ENCODE data around the gene FBXO42. TPM values are rescaled to one million over a fixed set of nuclear protein-coding genes. Genes with fewer than 3 reads are reported as not detected.
"Not testable (repeated sequence)": the region's sequence is repeated elsewhere in the genome, so short reads cannot be mapped to it uniquely, and the experiment has no call there.

FBXO42 gene
- total RNA-seq, 1 donor from 2014 or later: 36.6 TPM

DNA sequence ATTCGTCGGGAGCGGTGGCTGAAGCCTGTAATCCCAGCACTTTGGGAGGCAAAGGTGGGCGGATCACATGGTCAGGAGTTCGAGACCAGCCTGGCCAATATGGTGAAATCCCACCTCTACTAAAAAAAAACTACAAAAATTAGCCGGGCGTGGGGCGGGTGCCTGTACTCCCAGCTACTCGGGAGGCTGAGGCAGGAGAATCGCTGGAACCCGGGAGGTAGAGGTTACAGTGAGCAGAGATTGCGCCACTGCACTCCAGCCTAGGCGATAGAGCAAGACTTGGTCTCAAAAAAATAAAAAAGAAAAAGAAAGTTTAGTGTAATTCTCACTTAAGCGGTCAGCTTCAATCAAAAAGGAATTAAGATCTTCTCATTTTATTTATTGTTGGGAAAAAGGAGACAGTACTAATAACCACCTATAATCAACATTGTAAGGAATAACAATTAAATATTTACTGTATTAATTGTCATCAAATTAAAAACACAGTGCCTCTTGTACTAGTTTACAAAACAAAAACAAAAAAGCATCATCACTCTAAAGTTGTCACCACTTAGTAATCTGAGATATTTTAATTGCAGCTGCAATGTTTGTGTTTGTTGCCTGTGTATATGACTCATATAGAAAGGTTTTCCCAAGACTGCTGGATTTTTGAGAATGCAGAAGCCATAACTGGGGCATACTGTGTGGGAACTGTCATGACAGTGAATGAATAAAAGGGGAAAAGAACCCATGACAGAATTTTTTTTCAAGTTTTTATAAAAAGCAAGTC, 3.7 kb downstream of the FBXO42 start:
- Histone ChIP-seq H3K27ac (peak overlapping the region in 1 of 2 donors; percentile 98), H3K4me1 (peaks cover 8 to 31% of the 10 kb centered on the region in 2 donors), H3K9me3 (no peaks in the 10 kb centered on the region), H3K4me3 (peak overlapping the region; percentile 23 to 95), H3K36me3 (no peaks in the 10 kb centered on the region), H3K27me3 (no peaks in the 10 kb centered on the region)
- TF ChIP-seq, protein P1, sequence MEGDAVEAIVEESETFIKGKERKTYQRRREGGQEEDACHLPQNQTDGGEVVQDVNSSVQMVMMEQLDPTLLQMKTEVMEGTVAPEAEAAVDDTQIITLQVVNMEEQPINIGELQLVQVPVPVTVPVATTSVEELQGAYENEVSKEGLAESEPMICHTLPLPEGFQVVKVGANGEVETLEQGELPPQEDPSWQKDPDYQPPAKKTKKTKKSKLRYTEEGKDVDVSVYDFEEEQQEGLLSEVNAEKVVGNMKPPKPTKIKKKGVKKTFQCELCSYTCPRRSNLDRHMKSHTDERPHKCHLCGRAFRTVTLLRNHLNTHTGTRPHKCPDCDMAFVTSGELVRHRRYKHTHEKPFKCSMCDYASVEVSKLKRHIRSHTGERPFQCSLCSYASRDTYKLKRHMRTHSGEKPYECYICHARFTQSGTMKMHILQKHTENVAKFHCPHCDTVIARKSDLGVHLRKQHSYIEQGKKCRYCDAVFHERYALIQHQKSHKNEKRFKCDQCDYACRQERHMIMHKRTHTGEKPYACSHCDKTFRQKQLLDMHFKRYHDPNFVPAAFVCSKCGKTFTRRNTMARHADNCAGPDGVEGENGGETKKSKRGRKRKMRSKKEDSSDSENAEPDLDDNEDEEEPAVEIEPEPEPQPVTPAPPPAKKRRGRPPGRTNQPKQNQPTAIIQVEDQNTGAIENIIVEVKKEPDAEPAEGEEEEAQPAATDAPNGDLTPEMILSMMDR (IDR thresholded peaks at IDR 0.05): no peak
- DNase-seq (ENCODE audit: low spot score in 2 of 2): peak in 1 of 2 donors; percentile 42
- intact Hi-C loops (cut with DNase I): no loop called here

DNA sequence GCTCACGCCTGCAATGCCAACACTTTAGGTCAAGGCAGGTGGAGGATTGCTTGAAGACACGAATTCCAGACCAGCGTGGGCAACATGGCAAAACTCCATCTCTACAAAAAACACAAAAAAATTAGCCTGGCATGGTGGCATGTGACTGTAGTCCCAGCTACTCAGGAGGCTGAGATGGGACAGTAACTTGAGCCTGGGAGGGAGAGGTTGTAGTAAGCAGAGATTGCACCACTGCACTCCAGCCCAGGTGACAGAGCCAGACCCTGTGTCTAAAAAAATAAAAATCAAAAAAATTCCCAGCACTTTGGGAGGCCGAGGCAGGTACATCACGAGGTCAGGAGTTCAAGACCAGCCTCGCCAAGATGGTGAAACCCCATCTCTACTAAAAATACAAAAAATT, 9.0 kb downstream of the FBXO42 start:
- DNase-seq (ENCODE audit: low spot score in 2 of 2): peak in 1 of 2 donors; percentile 24
- H3K4me3 ChIP-seq; intact Hi-C loops (cut with DNase I); H3K9me3 ChIP-seq; H3K36me3 ChIP-seq; H3K27me3 ChIP-seq: not testable (repeated sequence)
- Histone ChIP-seq H3K27ac (peak overlapping the region in 1 of 2 donors; percentile 7), H3K4me1 (peaks cover 0 to 15% of the 10 kb centered on the region in 2 donors)

DNA sequence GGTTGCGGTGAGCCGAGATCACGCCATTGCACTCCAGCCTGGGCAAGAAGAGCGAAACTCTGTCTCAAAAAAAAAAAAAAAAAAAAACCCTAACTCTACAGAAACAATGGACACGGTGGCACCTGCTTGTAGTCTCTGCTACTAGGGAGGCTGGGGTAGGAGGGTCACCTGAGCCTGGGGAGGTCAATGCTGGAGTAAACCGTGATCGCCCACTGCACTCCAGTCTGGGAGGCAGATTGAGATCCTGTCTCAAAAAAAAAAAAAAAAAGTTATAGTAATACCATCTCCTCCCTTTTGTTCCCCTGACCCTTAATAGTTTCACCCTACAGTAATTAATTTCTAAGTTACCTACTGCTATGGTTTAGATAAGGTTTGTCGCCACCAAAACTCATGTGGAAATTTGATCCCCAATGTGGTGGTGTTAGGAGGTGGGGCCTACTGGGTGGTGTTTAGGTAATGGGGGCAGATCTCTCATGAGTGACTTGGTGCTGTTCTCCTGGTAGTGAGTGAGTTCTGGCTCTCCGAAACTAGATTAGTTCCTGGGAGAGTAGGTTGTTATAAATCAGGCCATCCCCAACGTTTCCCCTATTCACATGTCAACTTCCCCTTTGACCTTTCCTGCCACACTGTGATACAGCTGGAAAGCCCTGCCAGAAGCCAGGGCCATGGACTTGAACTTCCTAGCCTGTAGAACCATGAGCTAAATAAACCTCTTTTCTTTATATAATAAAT, 9.8 kb downstream of the FBXO42 start:
- H3K4me1 ChIP-seq: peaks cover 0 to 12% of the 10 kb centered on the region in 2 donors
- no peak overlapping the region for H3K27ac ChIP-seq
- DNase-seq (ENCODE audit: low spot score in 2 of 2): peak in 1 of 2 donors; percentile 37
- no peaks in the 10 kb centered on the region for H3K27me3 ChIP-seq
- TF ChIP-seq, protein P1 (IDR thresholded peaks at IDR 0.05): no peak
- H3K4me3 ChIP-seq: no peak overlapping the region
- H3K36me3 ChIP-seq: peaks cover 0 to 3% of the 10 kb centered on the region in 2 donors
- H3K9me3 ChIP-seq: no peaks in the 10 kb centered on the region
- intact Hi-C loops (cut with DNase I): no loop called here

DNA sequence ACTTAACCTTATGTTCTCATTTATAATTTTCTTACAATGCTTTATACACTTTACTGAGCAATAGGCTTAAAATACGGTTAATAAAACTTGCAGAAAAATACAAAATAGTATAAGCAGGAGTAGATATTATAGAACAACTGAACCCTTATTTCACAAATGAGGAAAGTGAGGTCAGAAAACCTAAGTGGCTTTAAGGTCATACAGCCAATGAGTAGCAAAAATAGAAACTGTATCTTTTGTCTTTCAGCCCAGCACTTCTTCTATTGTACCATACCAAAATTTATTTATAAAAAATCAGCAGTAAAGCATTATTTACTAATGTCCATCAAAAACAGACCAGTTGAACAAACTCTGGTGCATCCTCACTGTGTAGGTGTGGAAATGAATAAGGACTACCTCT, 11.6 kb downstream of the FBXO42 start:
- H3K27ac ChIP-seq: no peak overlapping the region
- intact Hi-C loops (cut with DNase I): no loop called here
- H3K4me1 ChIP-seq: peaks cover 0 to 8% of the 10 kb centered on the region in 2 donors
- TF ChIP-seq, protein P1 (IDR thresholded peaks at IDR 0.05): no peak
- H3K4me3 ChIP-seq: no peak overlapping the region
- H3K9me3 ChIP-seq: no peaks in the 10 kb centered on the region
- no peaks in the 10 kb centered on the region for H3K27me3 ChIP-seq
- DNase-seq (ENCODE audit: low spot score in 2 of 2): no peak
- H3K36me3 ChIP-seq: peaks cover 0 to 3% of the 10 kb centered on the region in 2 donors

DNA sequence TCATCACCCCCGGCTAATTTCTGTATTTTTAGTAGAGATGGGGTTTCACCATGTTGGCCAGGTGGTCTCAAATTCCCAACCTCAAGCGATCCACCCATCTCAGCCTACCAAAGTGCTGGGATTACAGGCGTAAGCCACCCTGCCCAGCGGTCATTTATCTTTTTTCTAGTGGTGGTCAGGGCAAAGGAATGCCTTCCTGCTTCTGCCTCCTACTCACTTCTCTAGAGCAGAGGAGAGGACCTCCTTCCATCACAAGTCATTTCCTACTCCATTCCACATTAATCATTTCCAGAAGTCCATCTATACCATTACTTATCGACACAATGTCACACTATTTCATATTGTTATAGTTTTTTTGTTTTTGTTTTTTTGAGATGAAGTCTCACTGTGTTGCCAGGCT, 13.3 kb downstream of the FBXO42 start:
- intact Hi-C loops (cut with DNase I): no loop called here
- DNase-seq (ENCODE audit: low spot score in 2 of 2): peak in 1 of 2 donors; percentile 34

More for the DNA sequence above, 13.3 kb downstream of the FBXO42 start:
- Histone ChIP-seq H3K27me3 (no peaks in the 10 kb centered on the region), H3K36me3 (peaks cover 0 to 3% of the 10 kb centered on the region in 2 donors), H3K9me3 (no peaks in the 10 kb centered on the region), H3K4me3 (no peak overlapping the region), H3K4me1 (peaks cover 0 to 8% of the 10 kb centered on the region in 2 donors), H3K27ac (no peak overlapping the region)
- TF ChIP-seq, protein P1 (IDR thresholded peaks at IDR 0.05): no peak

Measured in ascending aorta (tissue), 2 donors.